Measurements from ENCODE around the gene ARHGEF1.
"Not testable (repeated sequence)": the region's sequence is repeated elsewhere in the genome, so short reads cannot be mapped to it uniquely, and the experiment has no call there.

The ARHGEF1 gene

DNA sequence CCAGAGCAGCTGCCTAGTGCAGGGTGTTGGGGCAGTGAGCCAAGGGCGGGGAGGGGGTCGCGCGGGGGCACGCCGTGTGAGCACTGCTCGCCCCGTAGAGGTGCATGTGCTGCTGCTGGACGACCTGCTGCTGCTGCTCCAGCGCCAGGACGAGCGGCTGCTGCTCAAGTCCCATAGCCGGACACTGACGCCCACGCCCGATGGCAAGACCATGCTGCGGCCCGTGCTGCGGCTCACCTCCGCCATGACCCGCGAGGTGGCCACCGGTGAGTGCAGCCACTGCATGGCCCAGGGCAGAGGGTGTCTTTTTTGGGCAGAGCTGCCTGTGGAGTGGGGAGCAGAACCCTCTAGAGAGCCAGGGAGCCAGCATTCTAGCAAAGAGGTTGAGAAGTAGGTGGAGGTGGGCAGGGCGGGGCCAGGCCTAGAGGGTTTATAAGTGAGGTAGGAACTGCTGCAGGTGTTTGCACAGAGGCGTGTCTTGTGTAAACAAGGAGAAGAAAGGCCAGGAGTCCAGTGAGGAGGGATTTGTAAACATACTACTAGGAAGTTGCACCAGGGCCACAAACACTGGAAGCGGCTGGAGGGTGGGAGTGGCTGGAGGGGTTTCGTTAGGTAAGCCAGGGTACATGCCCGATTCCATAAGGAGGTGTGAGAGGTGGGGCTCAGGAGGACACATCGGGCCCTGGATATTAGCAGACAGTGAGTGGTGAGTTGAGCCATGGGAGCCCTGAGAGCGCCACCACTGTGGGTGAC, 21.3 kb downstream of the ARHGEF1 start:
- no peak for DNase-seq (ENCODE audit: low read depth in 2 of 2)

DNA sequence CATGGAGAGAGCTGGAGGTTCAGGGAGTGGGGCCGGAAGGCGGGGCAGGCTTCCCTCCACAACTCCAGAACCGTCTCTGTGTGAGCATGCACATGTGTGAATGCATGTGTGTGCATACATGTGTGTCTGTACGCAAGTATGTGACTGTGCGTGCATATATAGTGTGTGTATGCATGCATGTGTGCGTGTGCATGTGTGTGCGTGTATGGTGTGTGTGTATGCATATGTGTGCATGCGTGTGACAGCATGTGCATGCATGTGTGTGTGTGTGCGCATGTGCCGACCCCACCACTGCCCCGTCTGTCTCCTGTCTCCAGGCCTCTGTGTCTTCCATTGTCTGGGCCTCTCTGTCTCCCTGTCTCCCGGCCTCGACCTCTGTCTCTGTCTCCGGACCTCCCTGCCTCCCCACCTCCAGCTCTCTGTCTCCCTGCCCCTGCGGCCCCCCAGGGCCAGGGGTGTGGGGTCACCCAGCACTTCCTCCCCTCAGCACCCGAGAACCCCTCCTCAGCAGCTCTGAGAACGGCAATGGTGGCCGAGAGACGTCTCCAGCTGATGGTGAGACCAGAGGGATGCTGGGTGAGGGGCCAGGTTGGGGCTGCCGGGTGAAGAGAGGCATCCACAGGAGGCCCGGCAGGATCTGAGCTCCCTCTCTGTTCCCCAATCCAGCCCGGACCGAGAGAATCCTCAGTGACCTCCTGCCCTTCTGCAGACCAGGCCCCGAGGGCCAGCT, 22.5 kb downstream of the ARHGEF1 start:
- no peak for DNase-seq (ENCODE audit: low read depth in 2 of 2)

DNA sequence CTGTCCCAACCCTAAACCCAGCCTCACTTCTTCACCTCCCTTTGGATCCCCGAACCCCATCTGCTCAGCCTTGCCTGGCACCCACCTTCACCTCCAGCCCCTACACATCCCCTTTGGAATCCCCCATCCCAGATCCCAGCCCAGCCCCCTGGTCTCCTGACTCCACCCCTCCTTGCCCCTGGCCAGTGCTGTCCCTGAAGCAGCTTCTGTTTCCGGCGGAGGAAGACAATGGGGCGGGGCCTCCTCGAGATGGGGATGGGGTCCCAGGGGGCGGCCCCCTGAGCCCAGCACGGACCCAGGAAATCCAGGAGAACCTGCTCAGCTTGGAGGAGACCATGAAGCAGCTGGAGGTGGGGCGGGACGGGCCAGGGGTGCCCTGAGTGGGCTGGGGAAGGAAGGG, 23.3 kb downstream of the ARHGEF1 start:
- no peak for DNase-seq (ENCODE audit: low read depth in 2 of 2)

DNA sequence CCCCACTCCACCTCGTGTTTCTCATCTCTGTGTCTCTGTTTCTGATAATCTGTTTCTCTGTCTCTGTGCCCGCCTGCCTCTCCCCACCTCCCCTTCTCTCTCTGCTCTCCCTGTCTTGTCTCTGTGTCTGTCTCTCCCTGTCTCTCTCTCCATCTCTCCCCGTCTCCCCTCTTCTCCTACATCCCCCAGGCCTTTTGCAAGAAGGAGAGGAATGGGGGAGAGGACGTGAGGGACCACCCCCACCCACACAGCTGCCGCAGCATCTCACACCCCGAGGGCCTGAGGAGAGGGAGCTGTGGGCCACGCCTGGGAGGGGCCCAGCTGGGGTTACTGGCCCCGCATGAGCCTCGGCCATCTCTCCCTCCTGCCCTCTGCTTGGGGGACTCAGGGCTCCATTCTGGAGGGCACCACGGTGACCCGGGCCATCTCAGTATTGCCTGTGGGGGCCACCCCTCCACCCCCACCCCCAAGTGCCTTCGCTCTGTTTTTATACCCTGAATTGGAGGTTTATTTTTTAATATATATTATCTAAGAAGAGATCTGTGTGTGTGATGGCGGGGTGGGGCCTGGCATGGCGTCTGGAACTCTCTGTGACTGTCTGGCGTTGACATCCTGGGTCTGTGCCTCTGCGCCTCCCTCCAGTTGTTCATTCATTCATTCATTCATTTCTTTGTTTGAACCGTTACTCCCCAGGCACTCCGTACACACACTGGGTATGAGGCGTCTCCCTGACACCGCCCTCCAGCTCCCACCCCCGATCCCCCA, 24.1 kb downstream of the ARHGEF1 start:
- DNase-seq (ENCODE audit: low read depth in 2 of 2), result no peak

DNA sequence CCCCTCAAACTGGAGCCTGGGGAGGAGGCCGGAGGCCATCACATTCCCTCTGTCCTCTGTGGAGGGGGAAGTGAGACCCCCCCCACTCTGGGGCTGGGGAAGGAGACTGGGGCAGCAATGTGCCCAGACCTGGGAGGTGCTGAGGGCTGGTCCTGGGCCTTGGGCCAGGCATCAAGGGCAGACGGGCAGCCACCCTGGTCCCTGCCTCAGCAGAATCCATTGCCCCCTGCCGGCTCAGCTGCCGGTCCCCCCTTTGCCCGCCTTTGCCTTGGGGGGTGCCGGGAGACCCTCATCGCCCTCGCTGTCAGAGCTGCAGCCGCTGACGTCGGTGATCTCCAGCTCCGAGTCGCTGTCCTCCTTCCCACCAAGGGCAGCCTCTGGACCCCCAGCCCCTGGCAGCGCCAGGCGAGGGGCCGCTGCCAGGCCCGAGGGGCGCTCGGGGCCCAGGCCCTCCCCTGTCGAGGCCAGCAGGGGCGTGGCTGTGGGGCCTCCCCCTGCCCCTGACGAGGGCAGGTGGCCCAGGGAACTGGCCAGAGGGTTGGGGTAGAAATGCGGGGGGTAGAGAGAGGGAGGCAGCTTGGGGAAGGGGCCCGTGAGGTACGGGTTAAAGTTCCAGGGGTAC, 25.1 kb downstream of the ARHGEF1 start:
- DNase-seq (ENCODE audit: low read depth in 2 of 2), result no peak

DNA sequence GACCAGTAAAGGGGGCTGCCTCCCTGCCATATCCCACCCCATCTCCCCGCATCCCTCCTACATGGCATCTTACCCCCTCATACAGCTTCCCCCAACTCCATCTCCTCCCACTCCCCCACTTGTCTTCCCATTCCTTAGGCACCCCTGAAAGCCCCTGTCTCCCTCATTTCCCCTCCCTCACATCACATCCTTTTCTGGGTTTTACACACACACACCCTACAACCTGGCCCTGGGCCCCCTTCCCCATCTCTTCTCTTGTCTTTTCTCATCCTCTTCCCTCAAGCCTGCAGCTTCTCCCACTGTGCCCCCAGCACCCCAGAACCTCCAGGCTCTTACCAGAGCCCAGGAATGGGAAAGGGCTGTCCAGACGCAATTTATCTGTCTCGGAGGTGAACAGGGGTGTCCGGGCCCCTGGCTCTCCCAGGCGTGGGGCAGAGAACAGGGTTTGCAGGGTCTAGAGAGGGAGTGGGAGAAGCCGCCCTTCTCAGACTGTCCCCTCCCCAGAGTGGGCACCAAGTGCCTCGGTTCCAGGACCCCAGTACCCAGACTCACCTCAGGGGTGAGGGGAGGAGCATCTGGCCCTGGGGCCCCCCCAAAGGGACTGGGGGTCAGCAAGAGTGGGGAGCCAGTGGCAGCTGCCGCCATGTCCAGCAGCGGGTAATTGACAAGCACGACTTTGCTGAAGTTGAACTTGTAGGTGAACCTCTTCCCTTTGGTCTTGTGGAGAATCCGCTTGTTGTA, 25.9 kb downstream of the ARHGEF1 start:
- DNase-seq (ENCODE audit: low read depth in 2 of 2), result no peak

DNA sequence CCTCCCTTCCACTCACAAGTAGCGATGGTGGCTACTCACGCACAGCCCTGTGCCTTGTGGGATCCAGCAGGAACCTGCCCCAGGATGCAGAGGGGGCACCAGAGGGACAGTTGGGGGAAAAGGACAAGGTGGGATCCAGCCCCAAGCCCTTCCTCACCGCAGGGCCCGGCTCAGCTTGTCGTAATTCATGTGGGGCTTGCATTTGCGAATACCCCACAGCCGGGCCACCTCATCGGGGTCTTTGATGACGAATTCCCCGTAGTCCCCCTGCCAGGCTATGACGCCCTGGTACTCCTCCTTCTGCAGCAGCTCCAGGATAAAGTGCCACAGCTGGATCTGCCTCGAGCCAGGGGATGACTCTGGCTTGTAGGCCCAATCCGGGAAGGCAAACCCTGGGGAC, 26.7 kb downstream of the ARHGEF1 start:
- DNase-seq (ENCODE audit: low read depth in 2 of 2), result no peak

DNA sequence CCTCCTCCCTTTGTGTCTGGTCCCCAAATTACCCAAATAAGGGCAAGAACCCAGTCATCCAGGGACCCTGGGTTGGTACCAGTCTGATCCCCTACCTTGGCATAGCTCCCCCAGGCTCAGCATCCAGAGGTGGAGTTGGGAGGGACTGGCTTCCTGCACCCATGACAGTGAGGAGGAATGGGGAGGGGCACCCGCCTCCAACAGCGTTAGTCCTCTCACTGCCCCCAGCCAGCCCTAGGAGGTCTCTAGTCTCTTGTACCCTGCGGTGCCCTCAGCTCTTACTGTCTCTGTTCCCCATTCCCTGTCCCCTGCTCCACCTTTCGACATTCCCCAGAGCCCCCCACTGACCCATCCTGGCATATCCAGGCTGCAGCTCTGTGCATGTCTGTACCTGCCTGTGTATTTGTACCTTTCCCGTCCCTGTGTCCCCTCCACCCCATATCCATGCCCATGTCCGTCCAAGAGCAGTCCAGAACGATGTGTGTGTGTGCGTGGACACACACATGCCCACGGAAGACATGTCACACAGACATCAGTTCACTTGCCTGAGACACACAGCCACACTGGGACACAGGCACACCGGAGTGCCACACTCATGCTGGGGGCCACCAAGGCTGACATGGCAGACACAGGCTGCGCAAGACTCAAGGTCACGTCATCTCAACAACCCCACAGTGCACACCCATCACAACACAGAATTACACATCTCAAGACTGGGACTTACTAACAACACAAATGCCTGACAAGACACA, 27.4 kb downstream of the ARHGEF1 start:
- no peak for DNase-seq (ENCODE audit: low read depth in 2 of 2)

DNA sequence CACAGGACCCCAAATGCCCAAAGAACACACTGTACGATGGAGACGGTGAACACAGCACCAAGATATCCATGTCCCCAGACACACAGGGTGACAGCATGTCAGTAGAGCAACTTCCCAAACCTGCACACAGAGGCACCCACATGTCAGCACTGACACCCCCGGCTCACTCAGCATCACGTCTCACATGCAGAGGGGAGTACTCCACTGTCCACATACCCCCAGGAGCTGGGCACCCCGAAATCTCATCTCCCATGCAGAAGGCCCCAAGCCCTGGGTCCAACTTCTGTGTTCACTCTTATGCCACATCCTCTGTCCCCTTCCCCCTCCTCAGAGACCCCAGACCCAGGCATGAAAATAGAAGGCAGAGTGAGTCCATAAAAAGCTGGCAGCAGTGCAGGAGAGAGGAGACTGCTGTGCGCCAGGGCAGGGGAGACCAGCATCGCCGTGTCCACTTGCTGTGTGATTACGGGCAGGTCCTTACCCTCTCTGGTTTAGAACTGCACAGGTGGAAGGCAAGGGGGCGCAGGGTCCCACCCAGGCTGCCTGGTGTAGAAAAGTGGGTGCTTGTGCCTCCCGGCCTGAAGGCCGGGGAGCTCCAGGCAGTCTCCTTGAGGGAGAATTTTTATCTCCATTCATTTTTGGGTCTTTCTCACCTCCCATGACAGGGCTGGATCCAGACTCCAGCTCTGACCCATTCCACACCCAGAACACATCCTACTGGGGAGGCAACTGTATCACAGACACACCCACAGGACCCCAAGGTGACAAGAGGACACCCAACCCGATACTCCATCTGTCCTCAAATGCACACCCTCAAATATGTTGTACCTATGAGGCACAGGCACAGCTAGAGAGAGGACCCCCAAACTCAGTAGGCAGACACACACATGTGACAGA, 28.3 kb downstream of the ARHGEF1 start:
- DNase-seq (ENCODE audit: low read depth in 2 of 2), result no peak

DNA sequence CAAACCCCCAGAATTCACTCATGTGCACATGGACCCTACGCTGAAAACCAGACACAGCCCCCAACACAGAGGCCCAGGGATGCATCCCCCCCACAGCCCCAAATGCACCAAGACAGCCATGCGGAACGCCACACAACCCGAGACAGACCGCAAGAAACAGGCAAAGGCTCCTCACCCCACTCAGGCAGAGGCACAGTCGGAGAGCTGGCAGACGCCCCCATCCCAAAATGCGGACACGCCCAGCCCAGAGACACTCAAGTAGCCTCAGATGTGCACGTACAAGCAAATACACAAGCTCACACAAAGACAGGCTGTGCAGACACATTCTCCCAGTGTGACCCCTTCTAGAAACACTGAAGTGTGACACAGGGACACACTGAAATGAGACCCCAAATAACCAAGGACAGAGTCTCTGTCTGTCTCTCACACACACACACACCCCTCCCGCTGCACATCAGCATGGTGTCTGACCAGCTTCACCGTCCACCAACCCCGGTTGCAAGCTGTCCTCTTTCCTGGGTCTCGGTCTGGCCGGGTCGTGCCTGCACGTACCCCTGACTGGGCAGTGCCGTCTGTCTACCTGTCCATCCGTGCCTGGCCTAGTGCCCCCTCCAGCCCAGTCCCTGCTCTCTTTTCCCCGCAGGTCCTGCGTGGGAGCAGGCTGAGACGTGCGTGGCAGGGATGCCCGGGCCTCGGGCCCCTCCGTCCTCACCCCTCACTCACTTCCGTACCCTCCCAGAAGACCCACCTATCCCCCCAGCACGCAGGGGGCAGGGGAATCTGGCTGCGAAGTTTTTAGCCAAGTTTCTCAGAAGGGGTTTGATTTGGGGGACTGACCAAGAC, 29.1 kb downstream of the ARHGEF1 start:
- DNase-seq (ENCODE audit: low read depth in 2 of 2), result no peak

DNA sequence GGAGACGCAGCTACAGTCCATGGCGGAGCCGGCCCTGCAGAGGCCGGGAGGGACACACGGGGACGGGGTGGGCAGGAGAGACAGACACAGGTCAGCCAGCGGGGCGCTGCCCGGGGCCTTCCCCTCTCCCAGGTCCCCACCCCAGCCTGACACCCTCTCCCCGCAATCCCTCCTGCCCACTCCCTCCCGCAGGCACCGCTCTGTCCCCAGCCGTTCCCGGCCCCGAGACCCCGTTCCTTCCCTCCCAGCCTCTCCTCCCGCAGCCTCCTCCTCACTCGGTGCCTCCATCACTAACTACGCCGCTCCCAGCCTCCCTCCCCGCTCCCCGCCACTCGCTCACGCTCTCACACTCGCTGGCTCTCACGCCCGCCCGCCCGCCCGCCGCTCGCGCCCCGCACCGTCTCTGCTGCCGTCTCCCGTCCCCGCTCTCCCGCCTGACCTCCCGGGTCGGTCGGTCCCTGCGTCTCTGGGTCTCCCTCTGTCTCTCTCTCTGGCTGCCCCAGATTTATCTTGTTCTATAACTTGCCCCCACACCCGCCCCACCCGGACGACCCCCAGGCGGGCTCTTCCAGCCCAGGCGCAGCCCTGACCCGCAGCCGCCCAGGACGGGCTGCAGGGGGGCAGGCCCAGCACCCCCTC, 30.0 kb downstream of the ARHGEF1 start:
- no peak for DNase-seq (ENCODE audit: low read depth in 2 of 2)

DNA sequence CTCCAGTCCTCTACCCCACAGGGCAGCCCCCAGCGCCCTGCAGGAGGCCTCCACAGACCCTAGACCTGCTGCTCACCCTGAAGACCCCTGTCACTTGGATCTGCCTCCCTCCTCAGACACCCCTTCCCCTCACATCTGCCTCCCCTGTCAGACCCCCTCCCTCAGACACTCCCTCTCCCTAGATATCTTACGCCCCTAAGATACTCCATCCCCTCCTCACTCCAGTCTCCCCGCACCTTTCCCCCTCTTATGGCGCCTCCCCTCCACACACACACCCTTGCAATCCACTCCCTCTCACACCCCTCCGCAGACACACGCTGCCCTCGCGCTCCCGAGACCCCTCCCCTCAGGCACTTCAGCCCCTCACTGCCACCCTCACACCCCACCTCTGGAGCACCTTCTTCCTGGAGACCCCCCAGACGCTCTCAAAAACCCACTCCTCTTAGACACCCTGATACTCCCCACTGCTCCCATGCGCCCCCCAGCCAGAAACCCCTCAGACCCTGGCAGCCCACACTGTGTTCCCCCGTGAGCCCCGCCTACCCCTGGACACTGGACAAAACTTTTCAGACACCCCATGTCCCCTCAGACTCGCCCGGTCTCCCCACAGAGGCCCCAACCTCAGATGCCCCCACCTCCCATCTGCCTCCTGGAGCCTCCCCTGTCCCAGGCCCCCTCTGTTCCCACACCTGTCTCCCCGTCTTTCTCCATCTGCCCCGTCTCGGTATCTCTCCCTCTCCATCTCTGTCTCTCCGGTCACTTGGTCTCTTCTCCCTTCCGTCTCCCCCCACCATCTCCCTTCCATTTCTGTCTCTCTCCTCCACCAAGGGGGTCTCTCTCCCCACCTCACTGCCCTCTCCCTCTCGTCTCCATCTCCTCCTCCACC, 30.8 kb downstream of the ARHGEF1 start:
- DNase-seq (ENCODE audit: low read depth in 2 of 2), result no peak

DNA sequence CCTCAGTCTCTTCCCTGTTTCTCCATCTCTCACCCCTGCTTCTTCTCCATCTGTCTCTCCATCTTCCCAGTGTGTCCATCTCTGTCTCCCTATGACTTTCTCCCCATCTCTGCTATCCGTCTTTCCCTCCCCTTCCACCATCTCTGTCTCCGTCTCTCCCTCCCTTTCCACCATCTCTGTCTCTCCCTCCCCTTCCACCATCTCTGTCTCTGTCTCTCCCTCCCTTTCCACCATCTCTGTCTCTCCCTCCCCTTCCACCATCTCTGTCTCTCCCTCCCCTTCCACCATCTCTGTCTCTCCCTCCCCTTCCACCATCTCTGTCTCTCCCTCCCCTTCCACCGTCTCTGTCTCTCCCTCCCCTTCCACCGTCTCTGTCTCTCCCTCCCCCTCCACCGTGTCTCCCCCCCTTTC, 31.4 kb downstream of the ARHGEF1 start:
- not testable (repeated sequence) for DNase-seq (ENCODE audit: low read depth in 2 of 2)

DNA sequence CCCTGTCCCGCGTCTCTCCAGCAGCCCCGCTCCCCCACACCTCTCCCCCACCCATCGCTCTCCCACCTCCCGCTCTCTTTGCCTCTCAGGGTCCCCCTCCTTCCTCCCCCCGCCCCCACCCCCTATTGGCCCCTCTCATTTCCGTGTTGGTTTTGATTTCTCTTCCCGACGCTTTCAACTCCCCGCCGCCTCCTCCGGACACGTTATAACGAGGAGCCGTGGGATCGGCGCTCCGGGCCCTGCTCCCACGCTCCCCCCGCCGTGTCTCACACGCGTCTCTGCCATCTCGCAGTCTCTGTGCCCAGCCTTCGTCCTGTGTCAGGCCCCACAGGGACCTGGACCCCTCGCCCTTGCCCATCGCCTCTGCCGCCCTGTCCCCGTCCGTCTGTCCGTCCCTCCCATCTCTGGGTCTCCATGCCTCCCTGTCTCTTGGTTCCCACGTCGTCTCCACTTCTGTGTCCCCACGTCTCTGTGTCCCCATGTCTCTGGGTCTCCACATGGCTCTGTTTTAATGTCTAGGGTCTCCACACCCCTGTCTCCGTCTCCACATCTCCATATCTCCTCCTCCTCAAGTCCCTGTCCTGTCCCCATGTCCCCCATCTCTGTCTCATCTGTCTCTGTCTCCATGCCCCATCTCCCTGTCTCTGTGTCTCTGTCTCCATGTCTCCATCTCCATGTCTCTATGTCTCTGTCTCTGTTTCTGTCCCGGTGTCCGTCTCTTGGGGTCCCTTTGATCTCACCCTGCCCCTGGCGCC, 32.2 kb downstream of the ARHGEF1 start:
- DNase-seq (ENCODE audit: low read depth in 2 of 2), result no peak

DNA sequence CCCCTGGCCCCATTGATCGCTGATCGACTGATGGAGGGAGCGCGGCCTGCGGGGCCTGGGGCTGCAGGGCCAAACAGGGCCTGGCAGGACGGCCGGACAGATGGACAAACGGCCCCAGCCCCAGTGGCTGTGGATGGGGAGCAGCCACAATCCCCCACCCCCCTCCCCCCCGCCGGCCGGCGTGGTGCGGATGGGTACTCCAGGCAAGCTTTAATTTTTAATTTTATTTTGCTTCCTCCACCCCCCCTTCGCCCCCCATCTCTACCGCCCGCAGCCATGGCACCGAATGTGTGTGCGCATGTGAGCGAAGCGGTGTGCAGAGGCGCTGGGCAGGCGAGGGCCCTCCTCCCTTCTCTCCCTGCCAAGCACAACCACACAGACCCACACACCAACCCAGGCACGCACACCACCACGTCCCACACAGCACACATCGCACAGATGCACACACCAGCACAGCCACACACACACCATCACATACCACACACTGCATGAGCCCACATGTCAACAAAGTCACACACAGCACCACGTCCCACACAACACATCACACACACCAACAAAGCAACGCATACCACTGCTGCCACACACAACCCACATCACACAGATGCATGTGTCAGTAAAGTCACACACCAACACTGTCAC, 32.9 kb downstream of the ARHGEF1 start:
- no peak for DNase-seq (ENCODE audit: low read depth in 2 of 2)

DNA sequence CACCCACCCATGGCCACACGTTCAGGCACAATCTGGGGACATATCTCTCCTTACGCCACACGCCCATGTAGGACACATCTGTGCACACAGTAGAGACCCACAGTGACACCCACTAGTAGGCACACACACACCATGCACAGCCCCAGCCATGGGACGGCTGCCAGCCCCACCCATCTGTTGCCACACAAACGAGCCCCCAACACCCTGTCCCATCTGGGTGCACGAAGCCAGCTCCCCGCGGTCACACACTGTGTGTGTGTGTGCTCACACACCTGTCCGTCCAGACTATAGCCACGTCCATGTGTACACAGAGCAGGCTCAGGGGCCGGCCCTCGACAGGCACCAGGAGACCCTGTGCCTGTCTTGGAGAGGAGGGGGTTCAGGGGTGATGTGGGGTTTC, 34.7 kb downstream of the ARHGEF1 start:
- DNase-seq (ENCODE audit: low read depth in 2 of 2), result no peak

All from stimulated activated CD4-positive, alpha-beta T cell treated with anti-CD3 and anti-CD28 coated beads, Interleukin-12 subunit alpha, Interleukin-12 subunit beta, amount 100 ng/mL, for 24 hours (primary cell).